NCI-H2081 treated with DMSO at 0.1 percent for 48 hours (cell line): ENCODE results near the gene ABCB9.
"Not testable (repeated sequence)": the region's sequence is repeated elsewhere in the genome, so short reads cannot be mapped to it uniquely, and the experiment has no call there.

Source experiments
- DNase-seq: peaks from one replicate; lab custom pipeline; 2025; lab: John Stamatoyannopoulos, UW

ABCB9 gene

GRCh38 chr12:122963941-122964265 lies 2.4 kb downstream of the ABCB9 start:
- peak; percentile 26 for DNase-seq

- DNase-seq = no peak
Measured at GRCh38 chr12:122961531-122962329, 4.5 kb downstream of the ABCB9 start.

GRCh38 chr12:122960193-122960569 lies 6.1 kb downstream of the ABCB9 start:
- DNase-seq = no peak

GRCh38 chr12:122959566-122960192 lies 6.6 kb downstream of the ABCB9 start:
- DNase-seq = no peak

- DNase-seq = no peak
Measured at GRCh38 chr12:122958198-122958888, 7.9 kb downstream of the ABCB9 start.

GRCh38 chr12:122956035-122956434 lies 10.2 kb downstream of the ABCB9 start:
- no peak for DNase-seq

GRCh38 chr12:122955156-122955555 lies 11.1 kb downstream of the ABCB9 start:
- no peak for DNase-seq

GRCh38 chr12:122951979-122952892 lies 14.0 kb downstream of the ABCB9 start:
- DNase-seq = no peak

GRCh38 chr12:122951406-122951805 lies 14.9 kb downstream of the ABCB9 start:
- DNase-seq = no peak

GRCh38 chr12:122949816-122950675 lies 16.2 kb downstream of the ABCB9 start:
- DNase-seq = no peak

- no peak for DNase-seq
Measured at GRCh38 chr12:122949405-122949804, 16.9 kb downstream of the ABCB9 start.

GRCh38 chr12:122948605-122949004 lies 17.7 kb downstream of the ABCB9 start:
- DNase-seq = no peak

GRCh38 chr12:122947352-122947792 lies 18.9 kb downstream of the ABCB9 start:
- DNase-seq = no peak

GRCh38 chr12:122946690-122947341 lies 19.4 kb downstream of the ABCB9 start:
- no peak for DNase-seq

GRCh38 chr12:122944605-122945592 lies 21.4 kb downstream of the ABCB9 start:
- DNase-seq = no peak

GRCh38 chr12:122943196-122943595 lies 23.1 kb downstream of the ABCB9 start:
- no peak for DNase-seq

GRCh38 chr12:122942637-122943036 lies 23.6 kb downstream of the ABCB9 start:
- no peak for DNase-seq

GRCh38 chr12:122941351-122941750 lies 24.9 kb downstream of the ABCB9 start:
- not testable (repeated sequence) for DNase-seq

GRCh38 chr12:122939125-122939524 lies 27.1 kb downstream of the ABCB9 start:
- no peak for DNase-seq
